HepG2 (cell line): ENCODE data around the gene RABGGTA. TPM values are rescaled to one million over a fixed set of nuclear protein-coding genes. Genes with fewer than 3 reads are reported as not detected.

Source experiments
- ELF1 ChIP-seq: sonication (generic); formaldehyde crosslinking; IDR thresholded peaks from 2 replicates; pipeline ENCODE4 v1.4.0; 2020; ENCODE audit warnings: missing genetic modification reagents
- HDAC2 ChIP-seq: sonication (generic); formaldehyde crosslinking; IDR thresholded peaks from 2 replicates; pipeline ENCODE4 v1.4.0; 2020; ENCODE audit warnings: missing genetic modification reagents
- KLF16 ChIP-seq, 2 experiments: sonication (generic) in 1 of 2; formaldehyde crosslinking in 1 of 2; IDR thresholded peaks; 2 replicates each; pipeline versions ENCODE4 v1.6.1 to v1.8.0; 2016 to 2023; ENCODE audit warnings: missing genetic modification reagents in 2 of 2, missing compliant biosample characterization in 1 of 2
- MAFF ChIP-seq: IDR thresholded peaks from 2 replicates; pipeline ENCODE4 v1.6.1; 2011; ENCODE audit warnings: low read depth, low read length, improper control_type of control experiment
- MAFK ChIP-seq, 2 experiments: IDR thresholded peaks in 1 of 2; conservative IDR thresholded peaks in 1 of 2; 2 replicates each; pipeline ENCODE4 v1.6.1; 2011; ENCODE audit warnings: improper control_type of control experiment in 2 of 2, low read length in 2 of 2
- PLRG1 ChIP-seq: fragments of 450-650 bp; conservative IDR thresholded peaks from 2 replicates; pipeline ENCODE4 v1.6.1; 2016
- SP2 ChIP-seq: sonication (generic); formaldehyde crosslinking; IDR thresholded peaks from 2 replicates; pipeline ENCODE4 v1.5.1; 2020; ENCODE audit warnings: mild to moderate bottlenecking, missing genetic modification reagents
- SSRP1 ChIP-seq: IDR thresholded peaks from 2 replicates; pipeline ENCODE4 v1.6.1; 2016; ENCODE audit warnings: control low read depth
- ZNF10 ChIP-seq: sonication (generic); formaldehyde crosslinking; IDR thresholded peaks from 2 replicates; pipeline ENCODE4 v1.4.0; 2020; ENCODE audit warnings: mild to moderate bottlenecking, low read depth, missing genetic modification reagents, borderline replicate concordance
- ZNF232 ChIP-seq: sonication (generic); formaldehyde crosslinking; IDR thresholded peaks from 2 replicates; pipeline ENCODE4 v1.4.0; 2020; ENCODE audit warnings: missing genetic modification reagents, borderline replicate concordance
- ZNF546 ChIP-seq: sonication (generic); formaldehyde crosslinking; conservative IDR thresholded peaks from 2 replicates; pipeline ENCODE4 v1.8.1; 2023; ENCODE audit warnings: mild to moderate bottlenecking, missing genetic modification reagents
- ZNF703 ChIP-seq: sonication (generic); formaldehyde crosslinking; IDR thresholded peaks from 2 replicates; pipeline ENCODE4 v1.5.1; 2020; ENCODE audit warnings: missing genetic modification reagents, mild to moderate bottlenecking, moderate library complexity, borderline replicate concordance
- ZNF775 ChIP-seq: sonication (generic); formaldehyde crosslinking; IDR thresholded peaks from 2 replicates; pipeline ENCODE4 v1.4.0; 2020; ENCODE audit warnings: missing genetic modification reagents, mild to moderate bottlenecking, moderate library complexity, borderline replicate concordance
- ZNF891 ChIP-seq: sonication (generic); formaldehyde crosslinking; IDR thresholded peaks from 2 replicates; pipeline ENCODE4 v1.5.0; 2020; ENCODE audit warnings: mild to moderate bottlenecking, missing genetic modification reagents
- polyA plus RNA-seq, 8 experiments: library from polyadenylated mRNA; depleted of rRNA in 3 of 8; stranded (reverse) in 7 of 8; unstranded in 1 of 8; fragments of >200 nt; fragmentation: Illumina TruSeq in 4 of 8; extraction: Trizol in 4 of 8; gene quantifications; 2 replicates each; pipeline versions ENCODE4 v1.2.1 to v1.2.3, GENCODE V29; 2011 to 2016; ENCODE audit warnings: low read depth in 4 of 8, missing spikeins in 1 of 8, mixed read lengths in 1 of 8; ENCODE audit not compliant: insufficient read depth in 1 of 8
- total RNA-seq, 5 experiments: library from RNA; depleted of rRNA; stranded (reverse); fragments of >200 nt; fragmentation: Illumina TruSeq; extraction: Trizol; gene quantifications; 2 replicates each; pipeline ENCODE4 v1.2.3, GENCODE V29; 2016; ENCODE audit warnings: low read depth in 1 of 5
- TF ChIP-seq, protein P1 (sequence below): sonication (generic); formaldehyde crosslinking; IDR thresholded peaks from 2 replicates; pipeline ENCODE4 v1.5.0; 2020; ENCODE audit warnings: mild to moderate bottlenecking, missing genetic modification reagents, borderline replicate concordance
- TF ChIP-seq, protein P2 (sequence below): sonication (generic); formaldehyde crosslinking; conservative IDR thresholded peaks from 2 replicates; pipeline ENCODE4 v1.4.0; 2020; ENCODE audit warnings: missing genetic modification reagents
- TF ChIP-seq, protein P3 (sequence below): sonication (generic); formaldehyde crosslinking; IDR thresholded peaks from 2 replicates; pipeline ENCODE4 v1.4.0; 2020; ENCODE audit warnings: low read depth, mild to moderate bottlenecking, missing genetic modification reagents

The RABGGTA gene
- total and polyA plus RNA-seq, 2 of the 13 experiments (the other 11 are each of a cell fraction or from before 2014, with no cell fraction given): 57.9 to 90.8 TPM

DNA sequence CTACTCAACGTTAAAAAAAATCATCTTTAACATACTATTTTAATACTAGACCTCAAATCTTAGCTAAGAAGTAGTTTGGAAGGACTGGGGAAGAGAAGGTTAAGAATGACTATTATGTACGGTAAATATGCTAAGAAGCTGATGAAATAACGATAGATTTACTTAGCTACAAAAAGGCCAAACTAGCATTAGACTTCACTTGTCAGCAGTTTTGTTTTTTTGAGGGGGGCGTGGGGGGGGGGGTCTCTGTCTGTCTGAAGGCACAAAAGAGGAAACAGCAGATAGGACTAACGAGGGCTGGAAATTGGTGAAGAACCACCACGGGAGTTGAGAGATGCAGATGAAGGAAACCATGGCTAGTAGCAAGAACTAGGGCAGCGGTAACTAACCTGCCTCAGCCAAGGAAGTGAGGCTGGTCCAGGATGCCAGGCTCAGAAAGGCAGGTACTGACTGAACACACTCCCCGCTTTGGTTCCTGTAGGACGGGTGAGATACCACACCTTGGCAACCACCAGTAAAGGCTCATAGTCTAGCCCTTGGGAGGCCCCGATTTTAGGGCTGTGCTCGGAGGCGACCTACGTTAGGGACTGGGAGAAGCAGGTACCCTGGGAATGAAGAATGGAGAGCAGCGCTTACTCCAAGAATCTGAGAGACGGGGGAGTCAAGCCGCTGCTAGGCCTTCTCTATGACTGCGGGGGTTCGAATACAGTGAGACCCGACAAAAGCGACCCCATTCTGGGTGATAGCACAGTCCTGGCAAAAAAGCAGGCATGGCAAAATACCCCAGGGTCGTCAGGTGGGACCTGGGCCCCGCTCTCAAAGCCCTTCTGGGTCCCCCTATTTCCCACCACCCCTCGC is 39.9 kb downstream of the RABGGTA start (continued):
- TF ChIP-seq ZNF891: peak; percentile 77
- TF ChIP-seq, protein P1, sequence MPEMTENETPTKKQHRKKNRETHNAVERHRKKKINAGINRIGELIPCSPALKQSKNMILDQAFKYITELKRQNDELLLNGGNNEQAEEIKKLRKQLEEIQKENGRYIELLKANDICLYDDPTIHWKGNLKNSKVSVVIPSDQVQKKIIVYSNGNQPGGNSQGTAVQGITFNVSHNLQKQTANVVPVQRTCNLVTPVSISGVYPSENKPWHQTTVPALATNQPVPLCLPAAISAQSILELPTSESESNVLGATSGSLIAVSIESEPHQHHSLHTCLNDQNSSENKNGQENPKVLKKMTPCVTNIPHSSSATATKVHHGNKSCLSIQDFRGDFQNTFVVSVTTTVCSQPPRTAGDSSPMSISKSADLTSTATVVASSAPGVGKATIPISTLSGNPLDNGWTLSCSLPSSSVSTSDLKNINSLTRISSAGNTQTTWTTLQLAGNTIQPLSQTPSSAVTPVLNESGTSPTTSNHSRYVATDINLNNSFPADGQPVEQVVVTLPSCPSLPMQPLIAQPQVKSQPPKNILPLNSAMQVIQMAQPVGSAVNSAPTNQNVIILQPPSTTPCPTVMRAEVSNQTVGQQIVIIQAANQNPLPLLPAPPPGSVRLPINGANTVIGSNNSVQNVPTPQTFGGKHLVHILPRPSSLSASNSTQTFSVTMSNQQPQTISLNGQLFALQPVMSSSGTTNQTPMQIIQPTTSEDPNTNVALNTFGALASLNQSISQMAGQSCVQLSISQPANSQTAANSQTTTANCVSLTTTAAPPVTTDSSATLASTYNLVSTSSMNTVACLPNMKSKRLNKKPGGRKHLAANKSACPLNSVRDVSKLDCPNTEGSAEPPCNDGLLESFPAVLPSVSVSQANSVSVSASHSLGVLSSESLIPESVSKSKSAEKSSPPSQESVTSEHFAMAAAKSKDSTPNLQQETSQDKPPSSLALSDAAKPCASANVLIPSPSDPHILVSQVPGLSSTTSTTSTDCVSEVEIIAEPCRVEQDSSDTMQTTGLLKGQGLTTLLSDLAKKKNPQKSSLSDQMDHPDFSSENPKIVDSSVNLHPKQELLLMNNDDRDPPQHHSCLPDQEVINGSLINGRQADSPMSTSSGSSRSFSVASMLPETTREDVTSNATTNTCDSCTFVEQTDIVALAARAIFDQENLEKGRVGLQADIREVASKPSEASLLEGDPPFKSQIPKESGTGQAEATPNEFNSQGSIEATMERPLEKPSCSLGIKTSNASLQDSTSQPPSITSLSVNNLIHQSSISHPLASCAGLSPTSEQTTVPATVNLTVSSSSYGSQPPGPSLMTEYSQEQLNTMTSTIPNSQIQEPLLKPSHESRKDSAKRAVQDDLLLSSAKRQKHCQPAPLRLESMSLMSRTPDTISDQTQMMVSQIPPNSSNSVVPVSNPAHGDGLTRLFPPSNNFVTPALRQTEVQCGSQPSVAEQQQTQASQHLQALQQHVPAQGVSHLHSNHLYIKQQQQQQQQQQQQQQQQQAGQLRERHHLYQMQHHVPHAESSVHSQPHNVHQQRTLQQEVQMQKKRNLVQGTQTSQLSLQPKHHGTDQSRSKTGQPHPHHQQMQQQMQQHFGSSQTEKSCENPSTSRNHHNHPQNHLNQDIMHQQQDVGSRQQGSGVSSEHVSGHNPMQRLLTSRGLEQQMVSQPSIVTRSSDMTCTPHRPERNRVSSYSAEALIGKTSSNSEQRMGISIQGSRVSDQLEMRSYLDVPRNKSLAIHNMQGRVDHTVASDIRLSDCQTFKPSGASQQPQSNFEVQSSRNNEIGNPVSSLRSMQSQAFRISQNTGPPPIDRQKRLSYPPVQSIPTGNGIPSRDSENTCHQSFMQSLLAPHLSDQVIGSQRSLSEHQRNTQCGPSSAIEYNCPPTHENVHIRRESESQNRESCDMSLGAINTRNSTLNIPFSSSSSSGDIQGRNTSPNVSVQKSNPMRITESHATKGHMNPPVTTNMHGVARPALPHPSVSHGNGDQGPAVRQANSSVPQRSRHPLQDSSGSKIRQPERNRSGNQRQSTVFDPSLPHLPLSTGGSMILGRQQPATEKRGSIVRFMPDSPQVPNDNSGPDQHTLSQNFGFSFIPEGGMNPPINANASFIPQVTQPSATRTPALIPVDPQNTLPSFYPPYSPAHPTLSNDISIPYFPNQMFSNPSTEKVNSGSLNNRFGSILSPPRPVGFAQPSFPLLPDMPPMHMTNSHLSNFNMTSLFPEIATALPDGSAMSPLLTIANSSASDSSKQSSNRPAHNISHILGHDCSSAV (CRISPR knock-in tag): peak; percentile 92; the same call in 1 of the 2 replicates
- 0 out of 2 replicates have a peak, but pooled peaks have one; percentile 61 for TF ChIP-seq ZNF10 (CRISPR knock-in tag)
- TF ChIP-seq KLF16 (CRISPR knock-in tag; IDR thresholded peaks at IDR 0.05): no peak; a peak in 1 of 4 replicates
- TF ChIP-seq SP2 (CRISPR knock-in tag): 0 out of 2 replicates have a peak, but pooled peaks have one; percentile 23
- no peak for TF ChIP-seq SSRP1 (CRISPR knock-in tag)
- 0 out of 2 replicates have a peak, but pooled peaks have one; percentile 45 for TF ChIP-seq ZNF775 (CRISPR knock-in tag)
- TF ChIP-seq ZNF703 (CRISPR knock-in tag): no peak
- TF ChIP-seq ZNF546: peak; percentile 67; the same call in 1 of the 2 replicates
- TF ChIP-seq, protein P2, sequence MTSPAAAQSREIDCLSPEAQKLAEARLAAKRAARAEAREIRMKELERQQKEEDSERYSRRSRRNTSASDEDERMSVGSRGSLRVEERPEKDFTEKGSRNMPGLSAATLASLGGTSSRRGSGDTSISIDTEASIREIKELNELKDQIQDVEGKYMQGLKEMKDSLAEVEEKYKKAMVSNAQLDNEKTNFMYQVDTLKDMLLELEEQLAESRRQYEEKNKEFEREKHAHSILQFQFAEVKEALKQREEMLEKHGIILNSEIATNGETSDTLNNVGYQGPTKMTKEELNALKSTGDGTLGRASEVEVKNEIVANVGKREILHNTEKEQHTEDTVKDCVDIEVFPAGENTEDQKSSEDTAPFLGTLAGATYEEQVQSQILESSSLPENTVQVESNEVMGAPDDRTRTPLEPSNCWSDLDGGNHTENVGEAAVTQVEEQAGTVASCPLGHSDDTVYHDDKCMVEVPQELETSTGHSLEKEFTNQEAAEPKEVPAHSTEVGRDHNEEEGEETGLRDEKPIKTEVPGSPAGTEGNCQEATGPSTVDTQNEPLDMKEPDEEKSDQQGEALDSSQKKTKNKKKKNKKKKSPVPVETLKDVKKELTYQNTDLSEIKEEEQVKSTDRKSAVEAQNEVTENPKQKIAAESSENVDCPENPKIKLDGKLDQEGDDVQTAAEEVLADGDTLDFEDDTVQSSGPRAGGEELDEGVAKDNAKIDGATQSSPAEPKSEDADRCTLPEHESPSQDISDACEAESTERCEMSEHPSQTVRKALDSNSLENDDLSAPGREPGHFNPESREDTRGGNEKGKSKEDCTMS: peak; percentile 52; the same call in 1 of the 2 replicates
- no peak for TF ChIP-seq ELF1 (CRISPR knock-in tag)
- TF ChIP-seq PLRG1: no peak
- TF ChIP-seq MAFK (conservative IDR thresholded peaks at IDR 0.05 in 1 of 2, IDR thresholded peaks at IDR 0.05 in 1 of 2; ENCODE audit: low read length in 2 of 2): peak; percentile 42 to 62; a peak in 3 of 4 replicates
- TF ChIP-seq MAFF: peak; percentile 47; the same call in 1 of the 2 replicates
- TF ChIP-seq, protein P3, sequence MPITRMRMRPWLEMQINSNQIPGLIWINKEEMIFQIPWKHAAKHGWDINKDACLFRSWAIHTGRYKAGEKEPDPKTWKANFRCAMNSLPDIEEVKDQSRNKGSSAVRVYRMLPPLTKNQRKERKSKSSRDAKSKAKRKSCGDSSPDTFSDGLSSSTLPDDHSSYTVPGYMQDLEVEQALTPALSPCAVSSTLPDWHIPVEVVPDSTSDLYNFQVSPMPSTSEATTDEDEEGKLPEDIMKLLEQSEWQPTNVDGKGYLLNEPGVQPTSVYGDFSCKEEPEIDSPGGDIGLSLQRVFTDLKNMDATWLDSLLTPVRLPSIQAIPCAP (CRISPR knock-in tag): 0 out of 2 replicates have a peak, but pooled peaks have one; percentile 63
- 0 out of 2 replicates have a peak, but pooled peaks have one; percentile 15 for TF ChIP-seq HDAC2 (CRISPR knock-in tag)
- 0 out of 2 replicates have a peak, but pooled peaks have one; percentile 56 for TF ChIP-seq ZNF232 (CRISPR knock-in tag)
